ENCODE data around the gene METTL1. TPM values are rescaled to one million over a fixed set of nuclear protein-coding genes. Genes with fewer than 3 reads are reported as not detected.

The METTL1 gene
- polyA plus RNA-seq, 4 donors: 2.2 to 21.9 (median 11.6) TPM

DNA sequence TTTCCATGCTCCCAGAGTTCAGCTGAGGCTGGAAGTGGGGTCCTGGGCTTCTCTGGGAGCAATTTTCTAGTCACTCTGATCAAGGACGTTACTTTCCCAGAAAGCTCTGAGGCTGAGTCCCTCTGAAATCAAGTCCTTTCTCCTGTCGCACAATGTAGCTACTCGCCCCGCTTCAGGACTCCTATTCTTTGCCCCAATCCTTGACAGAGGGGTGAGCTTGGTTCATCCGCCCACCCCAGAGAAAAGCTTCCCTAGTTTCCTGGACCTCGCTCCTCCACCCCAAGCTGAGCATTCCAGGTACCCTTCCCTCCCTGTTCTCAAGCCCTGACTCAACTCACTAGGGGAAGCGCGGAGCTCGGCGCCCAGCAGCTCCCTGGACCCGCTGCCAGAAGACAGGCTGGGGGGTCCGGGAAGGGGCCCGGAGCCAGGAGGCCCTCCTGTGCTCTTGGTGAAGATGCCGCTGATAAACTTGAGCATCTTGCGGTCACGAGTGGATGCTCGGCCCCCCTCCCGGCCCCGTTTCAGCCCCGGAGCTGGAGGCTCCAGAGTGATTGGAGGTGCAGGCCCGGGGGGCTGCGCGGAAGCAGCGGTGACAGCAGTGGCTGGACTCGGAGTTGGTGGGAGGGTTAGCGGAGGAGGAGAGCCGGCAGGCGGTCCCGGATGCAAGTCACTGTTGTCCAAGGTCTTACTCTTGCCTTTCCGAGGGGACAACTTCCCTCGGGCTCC is 35.0 kb downstream of the METTL1 start:
- H3K4me3 ChIP-seq (ENCODE audit: low read depth in 1 of 3, low read length in 3 of 3): no peak overlapping the region
- FAIRE-seq (no peak), DNase-seq (no peak)

DNA sequence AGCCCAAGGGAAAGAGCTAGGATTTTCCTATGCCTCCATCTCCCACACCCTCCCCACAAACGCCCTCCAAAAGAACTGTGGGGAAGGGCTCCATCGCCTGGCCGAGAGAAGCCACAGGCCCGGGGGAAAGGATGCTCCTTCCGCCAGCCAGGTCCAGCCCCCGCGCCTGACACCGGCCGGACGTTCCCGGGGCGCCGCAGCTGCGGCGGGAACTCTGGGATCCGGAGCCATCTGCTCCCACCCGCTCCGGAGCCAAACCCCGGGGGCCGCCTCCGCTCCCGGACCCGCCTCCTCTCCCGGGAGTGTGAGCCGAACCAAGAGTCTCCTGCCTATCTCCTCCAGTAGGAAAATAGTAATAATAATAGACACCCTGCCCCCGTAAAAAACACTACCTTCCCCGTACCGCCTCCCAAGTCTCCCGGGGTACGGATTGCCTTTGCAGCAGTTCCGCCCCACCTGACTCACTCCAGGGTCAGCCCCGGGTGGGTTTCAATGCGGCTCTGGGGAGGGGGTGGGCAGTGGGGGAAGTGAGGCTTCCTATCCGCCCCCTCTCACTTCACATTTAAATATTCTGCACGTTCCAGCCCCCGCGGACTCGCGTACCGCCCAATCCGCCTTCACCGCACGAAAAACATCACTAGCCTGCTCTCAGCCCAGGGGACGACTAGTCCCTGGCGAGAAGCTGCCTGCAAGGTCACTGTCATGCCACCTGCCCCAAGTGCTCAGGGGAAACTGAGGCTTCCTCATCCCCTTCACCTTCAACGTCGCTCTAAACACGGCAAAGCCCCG is 35.8 kb downstream of the METTL1 start:
- Histone ChIP-seq H3K36me3 (ENCODE audit: control insufficient read depth in 3 of 3, insufficient read depth in 2 of 3, low read depth in 1 of 3, low read length in 3 of 3) (no peaks in the 10 kb centered on the region), H3K4me3 (ENCODE audit: low read depth in 1 of 3, low read length in 3 of 3) (no peak overlapping the region), H3K27ac (ENCODE audit: low read depth in 1 of 3, low read length in 2 of 3) (no peak overlapping the region), H3K27me3 (ENCODE audit: control insufficient read depth in 3 of 3, insufficient read depth in 3 of 3, low read length in 3 of 3) (peaks cover 0 to 94% (median 8%) of the 10 kb centered on the region in 3 donors), H3K4me1 (ENCODE audit: control insufficient read depth in 3 of 3, insufficient read depth in 2 of 3, low read depth in 1 of 3, low read length in 2 of 3) (no peaks in the 10 kb centered on the region), H3K9me3 (ENCODE audit: control insufficient read depth in 2 of 2, insufficient read depth in 1 of 2, low read depth in 1 of 2, low read length in 1 of 2) (peaks cover 0 to 6% of the 10 kb centered on the region in 2 donors)
- no peak for FAIRE-seq
- no peak for DNase-seq
- 12 to 31% (median 30%) methylated on average over 48 to 49 of the region's 49 CpGs for WGBS, 3 donors

More for the DNA sequence above, 35.0 kb downstream of the METTL1 start:
- Histone ChIP-seq H3K4me1 (ENCODE audit: control insufficient read depth in 3 of 3, insufficient read depth in 2 of 3, low read depth in 1 of 3, low read length in 2 of 3) (no peaks in the 10 kb centered on the region), H3K36me3 (ENCODE audit: control insufficient read depth in 3 of 3, insufficient read depth in 2 of 3, low read depth in 1 of 3, low read length in 3 of 3) (no peaks in the 10 kb centered on the region), H3K9me3 (ENCODE audit: control insufficient read depth in 2 of 2, insufficient read depth in 1 of 2, low read depth in 1 of 2, low read length in 1 of 2) (peaks cover 0 to 6% of the 10 kb centered on the region in 2 donors), H3K27ac (ENCODE audit: low read depth in 1 of 3, low read length in 2 of 3) (no peak overlapping the region), H3K27me3 (ENCODE audit: control insufficient read depth in 3 of 3, insufficient read depth in 3 of 3, low read length in 3 of 3) (peaks cover under 1 to 96% (median 8%) of the 10 kb centered on the region in 3 donors)
- 20 to 35% (median 30%) methylated on average over 27 to 31 of the region's 31 CpGs for WGBS, 3 donors

DNA sequence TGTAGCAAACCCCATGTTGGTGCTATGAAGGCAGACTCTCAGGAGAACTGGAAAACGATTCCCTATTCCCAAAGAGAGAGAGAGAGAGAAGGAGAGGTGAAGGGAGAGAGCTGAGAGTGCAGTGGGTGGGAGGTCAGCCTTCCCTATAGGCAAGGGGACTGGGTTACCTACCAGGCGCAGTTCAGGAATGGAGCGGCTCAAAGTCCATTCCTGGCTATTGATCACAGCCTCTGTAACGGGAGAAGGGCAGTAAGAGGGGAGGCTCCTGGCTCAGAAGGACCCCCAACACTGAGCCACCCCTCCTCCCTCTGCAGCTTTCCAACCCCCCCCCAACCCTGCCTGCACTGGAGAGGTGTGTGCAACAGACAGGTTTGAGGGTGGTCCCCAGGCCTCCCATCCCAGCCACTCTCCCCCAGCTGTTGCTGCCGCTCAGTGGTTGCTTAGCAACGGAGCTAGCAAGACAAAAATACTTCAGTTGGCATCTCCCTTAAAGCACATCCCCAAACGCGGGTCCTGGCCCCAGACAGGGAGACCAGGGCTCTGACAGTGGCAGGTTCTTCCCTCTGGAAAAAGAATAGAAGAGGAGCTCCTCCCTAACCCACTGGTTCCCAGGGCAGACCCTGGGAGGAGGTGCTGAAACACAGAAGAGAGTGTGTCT is 36.6 kb downstream of the METTL1 start:
- no peak for DNase-seq
- H3K9me3 ChIP-seq (ENCODE audit: control insufficient read depth in 2 of 2, insufficient read depth in 1 of 2, low read depth in 1 of 2, low read length in 1 of 2): peaks cover 0 to 6% of the 10 kb centered on the region in 2 donors
- H3K27me3 ChIP-seq (ENCODE audit: control insufficient read depth in 3 of 3, insufficient read depth in 3 of 3, low read length in 3 of 3): peaks cover 0 to 94% (median 4%) of the 10 kb centered on the region in 3 donors
- no peak overlapping the region for H3K4me3 ChIP-seq (ENCODE audit: low read depth in 1 of 3, low read length in 3 of 3)
- no peaks in the 10 kb centered on the region for H3K4me1 ChIP-seq (ENCODE audit: control insufficient read depth in 3 of 3, insufficient read depth in 2 of 3, low read depth in 1 of 3, low read length in 2 of 3)
- no peak for FAIRE-seq
- no peak overlapping the region for H3K27ac ChIP-seq (ENCODE audit: low read depth in 1 of 3, low read length in 2 of 3)
- WGBS, 3 donors: 11 to 34% (median 23%) methylated on average over 8 of the region's 8 CpGs
- H3K36me3 ChIP-seq (ENCODE audit: control insufficient read depth in 3 of 3, insufficient read depth in 2 of 3, low read depth in 1 of 3, low read length in 3 of 3): no peaks in the 10 kb centered on the region

DNA sequence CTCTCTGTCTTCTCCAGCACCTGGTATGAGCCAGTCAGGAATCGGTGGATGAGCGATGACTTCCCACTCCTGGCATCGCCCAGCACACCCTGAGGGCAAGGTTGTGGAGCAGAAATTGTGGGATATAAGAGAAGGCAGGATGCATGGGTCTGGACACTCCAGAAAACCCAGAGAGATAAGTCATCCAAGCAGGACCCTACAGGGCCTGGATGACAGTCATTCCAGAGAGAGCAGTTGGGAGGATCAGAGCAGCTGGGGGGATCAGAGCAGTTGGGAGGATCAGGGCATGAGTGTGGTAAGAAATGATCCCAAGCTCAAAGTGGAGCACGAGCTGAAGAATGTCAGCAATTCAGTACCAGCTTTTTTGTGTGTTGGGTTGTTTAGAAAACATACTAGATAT is 37.3 kb downstream of the METTL1 start:
- H3K27ac ChIP-seq (ENCODE audit: low read depth in 1 of 3, low read length in 2 of 3): no peak overlapping the region
- no peaks in the 10 kb centered on the region for H3K4me1 ChIP-seq (ENCODE audit: control insufficient read depth in 3 of 3, insufficient read depth in 2 of 3, low read depth in 1 of 3, low read length in 2 of 3)
- FAIRE-seq: no peak

DNA sequence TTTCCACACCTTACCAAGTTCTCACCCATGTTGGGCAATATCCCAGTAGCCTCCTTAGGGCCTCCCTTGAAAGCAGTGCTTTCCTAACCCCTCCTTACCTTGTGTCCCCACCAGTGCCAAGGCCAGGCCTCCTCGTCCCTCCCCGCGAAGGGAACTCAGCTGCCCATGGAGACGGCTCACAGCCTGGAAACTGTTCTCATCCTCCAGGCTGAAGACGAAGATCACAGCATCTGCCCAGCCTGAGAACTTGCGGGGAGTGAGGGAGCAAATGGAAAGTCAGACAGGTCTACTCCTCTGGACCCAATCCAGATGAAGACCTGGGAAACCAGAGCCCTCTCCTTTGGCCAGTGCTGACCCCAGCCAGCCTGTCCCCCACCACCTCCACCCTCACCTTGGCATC is 38.0 kb downstream of the METTL1 start:
- DNase-seq: no peak
- H3K9me3 ChIP-seq (ENCODE audit: control insufficient read depth in 2 of 2, insufficient read depth in 1 of 2, low read depth in 1 of 2, low read length in 1 of 2): peaks cover 0 to 6% of the 10 kb centered on the region in 2 donors
- WGBS, 3 donors: 81 to 85% (median 85%) methylated on average over 6 of the region's 6 CpGs
- no peak for FAIRE-seq
- H3K36me3 ChIP-seq (ENCODE audit: control insufficient read depth in 3 of 3, insufficient read depth in 2 of 3, low read depth in 1 of 3, low read length in 3 of 3): no peaks in the 10 kb centered on the region
- H3K4me1 ChIP-seq (ENCODE audit: control insufficient read depth in 3 of 3, insufficient read depth in 2 of 3, low read depth in 1 of 3, low read length in 2 of 3): no peaks in the 10 kb centered on the region
- peaks cover 0 to 93% (median 3%) of the 10 kb centered on the region in 3 donors for H3K27me3 ChIP-seq (ENCODE audit: control insufficient read depth in 3 of 3, insufficient read depth in 3 of 3, low read length in 3 of 3)
- no peak overlapping the region for H3K27ac ChIP-seq (ENCODE audit: low read depth in 1 of 3, low read length in 2 of 3)
- H3K4me3 ChIP-seq (ENCODE audit: low read depth in 1 of 3, low read length in 3 of 3): no peak overlapping the region

More for the DNA sequence above, 37.3 kb downstream of the METTL1 start:
- Histone ChIP-seq H3K9me3 (ENCODE audit: control insufficient read depth in 2 of 2, insufficient read depth in 1 of 2, low read depth in 1 of 2, low read length in 1 of 2) (peaks cover 0 to 6% of the 10 kb centered on the region in 2 donors), H3K36me3 (ENCODE audit: control insufficient read depth in 3 of 3, insufficient read depth in 2 of 3, low read depth in 1 of 3, low read length in 3 of 3) (no peaks in the 10 kb centered on the region), H3K27me3 (ENCODE audit: control insufficient read depth in 3 of 3, insufficient read depth in 3 of 3, low read length in 3 of 3) (peaks cover 0 to 94% (median 4%) of the 10 kb centered on the region in 3 donors), H3K4me3 (ENCODE audit: low read depth in 1 of 3, low read length in 3 of 3) (no peak overlapping the region)
- WGBS, 3 donors: 82 to 86% (median 83%) methylated on average over 4 of the region's 4 CpGs
- no peak for DNase-seq

DNA sequence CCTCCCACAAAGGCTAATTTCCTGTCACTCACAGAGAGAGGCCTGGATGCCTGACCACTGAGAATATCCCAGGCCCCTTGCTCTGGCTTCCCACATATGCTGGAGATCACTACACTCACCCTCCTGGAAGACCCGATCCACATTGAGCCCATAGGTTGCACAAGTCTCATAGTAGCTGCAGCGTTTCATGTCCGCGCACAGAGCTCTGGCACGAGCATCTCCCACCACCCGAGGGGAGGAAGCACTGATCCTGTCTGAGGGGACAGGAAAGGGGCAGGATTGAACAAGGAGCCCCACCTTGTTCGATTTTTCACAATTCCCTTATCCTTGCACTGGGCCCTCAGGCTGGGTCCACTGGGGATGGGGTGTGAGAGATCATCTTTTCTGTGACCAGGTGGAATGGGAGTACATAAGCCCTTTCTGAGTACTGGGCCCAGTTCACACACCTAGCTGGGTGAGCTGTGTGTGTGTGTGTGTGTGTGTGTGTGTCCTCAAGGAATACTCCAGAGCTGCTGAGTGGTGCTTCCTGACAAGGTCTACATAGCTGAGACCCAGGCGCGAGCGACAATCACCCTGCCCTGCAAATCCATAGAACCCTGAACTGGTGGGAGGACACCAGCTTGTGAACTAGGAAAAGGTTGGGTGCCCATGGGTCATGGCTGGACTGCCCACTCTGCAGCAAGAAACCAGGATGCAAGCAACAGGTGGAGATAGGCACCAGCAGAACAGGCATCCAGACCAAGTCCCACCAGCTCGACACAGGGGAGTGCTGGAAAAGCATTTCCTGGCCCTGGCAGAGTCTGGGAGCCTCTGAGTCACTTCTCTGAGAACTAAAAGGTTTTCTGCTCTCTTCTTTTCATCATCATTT is 38.9 kb downstream of the METTL1 start:
- 74 to 84% (median 81%) methylated on average over 11 of the region's 11 CpGs for WGBS, 3 donors
- Histone ChIP-seq H3K36me3 (ENCODE audit: control insufficient read depth in 3 of 3, insufficient read depth in 2 of 3, low read depth in 1 of 3, low read length in 3 of 3) (no peaks in the 10 kb centered on the region), H3K27ac (ENCODE audit: low read depth in 1 of 3, low read length in 2 of 3) (no peak overlapping the region), H3K4me3 (ENCODE audit: low read depth in 1 of 3, low read length in 3 of 3) (no peak overlapping the region), H3K9me3 (ENCODE audit: control insufficient read depth in 2 of 2, insufficient read depth in 1 of 2, low read depth in 1 of 2, low read length in 1 of 2) (peaks cover 0 to 6% of the 10 kb centered on the region in 2 donors), H3K4me1 (ENCODE audit: control insufficient read depth in 3 of 3, insufficient read depth in 2 of 3, low read depth in 1 of 3, low read length in 2 of 3) (no peaks in the 10 kb centered on the region), H3K27me3 (ENCODE audit: control insufficient read depth in 3 of 3, insufficient read depth in 3 of 3, low read length in 3 of 3) (peaks cover 0 to 93% (median 2%) of the 10 kb centered on the region in 3 donors)
- DNase-seq: no peak
- FAIRE-seq: no peak

DNA sequence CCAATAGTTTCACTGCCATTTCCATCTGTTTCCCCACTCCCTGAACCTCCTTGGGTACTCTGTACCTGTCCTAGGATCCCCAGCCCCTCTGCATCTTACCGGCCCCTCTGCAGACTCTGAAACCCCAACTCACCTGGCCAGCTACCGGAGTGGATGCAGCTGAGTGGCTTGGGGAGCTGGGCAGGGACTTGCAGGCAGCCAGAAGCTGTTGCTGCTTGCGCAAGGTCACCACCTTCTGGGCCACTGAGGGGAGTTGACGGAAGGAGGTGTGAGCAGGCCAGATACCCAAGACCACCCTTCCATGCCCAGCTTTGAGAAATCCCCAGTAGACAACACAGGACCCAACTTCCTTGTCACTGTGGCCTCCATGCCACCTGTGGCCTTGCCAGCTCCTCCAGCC is 39.6 kb downstream of the METTL1 start:
- Histone ChIP-seq H3K27ac (ENCODE audit: low read depth in 1 of 3, low read length in 2 of 3) (no peak overlapping the region), H3K36me3 (ENCODE audit: control insufficient read depth in 3 of 3, insufficient read depth in 2 of 3, low read depth in 1 of 3, low read length in 3 of 3) (peaks cover 0 to 4% (median 0%) of the 10 kb centered on the region in 3 donors), H3K4me1 (ENCODE audit: control insufficient read depth in 3 of 3, insufficient read depth in 2 of 3, low read depth in 1 of 3, low read length in 2 of 3) (peaks cover 0 to 7% (median 0%) of the 10 kb centered on the region in 3 donors), H3K27me3 (ENCODE audit: control insufficient read depth in 3 of 3, insufficient read depth in 3 of 3, low read length in 3 of 3) (peaks cover 0 to 95% (median 2%) of the 10 kb centered on the region in 3 donors), H3K9me3 (ENCODE audit: control insufficient read depth in 2 of 2, insufficient read depth in 1 of 2, low read depth in 1 of 2, low read length in 1 of 2) (peaks cover 0 to 6% of the 10 kb centered on the region in 2 donors), H3K4me3 (ENCODE audit: low read depth in 1 of 3, low read length in 3 of 3) (no peak overlapping the region)
- DNase-seq (no peak), FAIRE-seq (no peak)
- WGBS, 3 donors: 67 to 77% (median 74%) methylated on average over 4 of the region's 4 CpGs
